Measurements from ENCODE around the gene CGN.
A peak's percentile ranks its signal among the peaks of the same experiment; 100 is the strongest.

CGN gene

GRCh38 chr1:151539321-151540020 is 28.3 kb downstream of the CGN start:
- peaks cover 0 to 36% of the 10 kb centered on the region in 2 experiments; a peak in 1 of 3 replicates for H3K36me3 ChIP-seq (ENCODE audit: control insufficient read depth in 2 of 2, insufficient read depth in 1 of 2, low read length in 2 of 2)
- CTCF ChIA-PET: interaction anchor here (0.5 to 4.1 kb wide), 7 partner anchors 16 to 519 kb away, joined by 3 to 20 read pairs (median 3); no protein-coding TSS in a partner anchor
- H3K27ac ChIP-seq (ENCODE audit: extremely low read depth, low read depth, low read length): peak overlapping the region; percentile 74
- POLR2A ChIA-PET: interaction anchor here (0.5 to 3.0 kb wide), 44 partner anchors 10 to 570 kb away, joined by 3 to 53 read pairs (median 5); partner anchors contain the start of genes CELF3, CGN, MRPL9 and PI4KB
- peak overlapping the region; percentile 84 for H3K4me3 ChIP-seq (ENCODE audit: low read depth, low read length)
- no peaks in the 10 kb centered on the region for H3K9me3 ChIP-seq (ENCODE audit: control insufficient read depth, insufficient read depth, low read depth, low read length)
- H3K4me1 ChIP-seq (ENCODE audit: control insufficient read depth, insufficient read depth, low read length): peaks cover 12% of the 10 kb centered on the region; the same call in 1 of the 2 replicates
- TF ChIP-seq GLIS1 (tag by site-specific recombination; IDR thresholded peaks at IDR 0.05) (peak; percentile 27; the same call in 1 of the 2 replicates), ZNF404 (tag by site-specific recombination; IDR thresholded peaks at IDR 0.05) (no peak), ZNF626 (tag by site-specific recombination; IDR thresholded peaks at IDR 0.05) (no peak), ZNF398 (tag by site-specific recombination; IDR thresholded peaks at IDR 0.05) (no peak), BCL11A (tag by site-specific recombination; IDR thresholded peaks at IDR 0.05; ENCODE audit: low read depth) (peak; percentile 27; the same call in 1 of the 2 replicates), ZNF350 (tag by site-specific recombination; IDR thresholded peaks at IDR 0.05) (no peak), KLF17 (tag by site-specific recombination; IDR thresholded peaks at IDR 0.05) (no peak), ZNF560 (tag by site-specific recombination; IDR thresholded peaks at IDR 0.05; ENCODE audit: borderline replicate concordance) (no peak), ZNF169 (tag by site-specific recombination; IDR thresholded peaks at IDR 0.05) (no peak), ZSCAN30 (tag by site-specific recombination; IDR thresholded peaks at IDR 0.05) (peak; percentile 52; the same call in 1 of the 2 replicates), ZNF366 (tag by site-specific recombination; conservative IDR thresholded peaks at IDR 0.05) (peak; percentile 63; the same call in 1 of the 2 replicates), FEZF1 (tag by site-specific recombination; IDR thresholded peaks at IDR 0.05) (peak; percentile 79), ZNF416 (tag by site-specific recombination; IDR thresholded peaks at IDR 0.05) (no peak), REPIN1 (tag by site-specific recombination; IDR thresholded peaks at IDR 0.05; ENCODE audit: low read depth) (no peak), ZNF335 (tag by site-specific recombination; conservative IDR thresholded peaks at IDR 0.05) (peak; percentile 57; the same call in 1 of the 2 replicates), KLF7 (tag by site-specific recombination; IDR thresholded peaks at IDR 0.05; ENCODE audit: borderline replicate concordance) (peak; percentile 9; the same call in 1 of the 2 replicates), ZNF843 (tag by site-specific recombination; IDR thresholded peaks at IDR 0.05) (no peak), ZNF600 (tag by site-specific recombination; IDR thresholded peaks at IDR 0.05) (peak; percentile 84), ZNF394 (tag by site-specific recombination; IDR thresholded peaks at IDR 0.05; ENCODE audit: borderline replicate concordance) (peak; percentile 38; the same call in 1 of the 2 replicates), ZNF624 (tag by site-specific recombination; IDR thresholded peaks at IDR 0.05) (no peak), ZNF248 (tag by site-specific recombination; IDR thresholded peaks at IDR 0.05) (no peak), ZNF561 (tag by site-specific recombination; IDR thresholded peaks at IDR 0.05; ENCODE audit: borderline replicate concordance) (peak; percentile 84), ZBTB20 (tag by site-specific recombination; IDR thresholded peaks at IDR 0.05) (peak; percentile 36; the same call in 1 of the 2 replicates), ZNF148 (tag by site-specific recombination; IDR thresholded peaks at IDR 0.05; ENCODE audit: borderline replicate concordance) (no peak), IKZF3 (tag by site-specific recombination; IDR thresholded peaks at IDR 0.05) (peak; percentile 92), ZNF776 (tag by site-specific recombination; IDR thresholded peaks at IDR 0.05; ENCODE audit: borderline replicate concordance) (no peak), SALL2 (tag by site-specific recombination; IDR thresholded peaks at IDR 0.05; ENCODE audit: borderline replicate concordance) (no peak)
- TF ChIP-seq, protein P1, sequence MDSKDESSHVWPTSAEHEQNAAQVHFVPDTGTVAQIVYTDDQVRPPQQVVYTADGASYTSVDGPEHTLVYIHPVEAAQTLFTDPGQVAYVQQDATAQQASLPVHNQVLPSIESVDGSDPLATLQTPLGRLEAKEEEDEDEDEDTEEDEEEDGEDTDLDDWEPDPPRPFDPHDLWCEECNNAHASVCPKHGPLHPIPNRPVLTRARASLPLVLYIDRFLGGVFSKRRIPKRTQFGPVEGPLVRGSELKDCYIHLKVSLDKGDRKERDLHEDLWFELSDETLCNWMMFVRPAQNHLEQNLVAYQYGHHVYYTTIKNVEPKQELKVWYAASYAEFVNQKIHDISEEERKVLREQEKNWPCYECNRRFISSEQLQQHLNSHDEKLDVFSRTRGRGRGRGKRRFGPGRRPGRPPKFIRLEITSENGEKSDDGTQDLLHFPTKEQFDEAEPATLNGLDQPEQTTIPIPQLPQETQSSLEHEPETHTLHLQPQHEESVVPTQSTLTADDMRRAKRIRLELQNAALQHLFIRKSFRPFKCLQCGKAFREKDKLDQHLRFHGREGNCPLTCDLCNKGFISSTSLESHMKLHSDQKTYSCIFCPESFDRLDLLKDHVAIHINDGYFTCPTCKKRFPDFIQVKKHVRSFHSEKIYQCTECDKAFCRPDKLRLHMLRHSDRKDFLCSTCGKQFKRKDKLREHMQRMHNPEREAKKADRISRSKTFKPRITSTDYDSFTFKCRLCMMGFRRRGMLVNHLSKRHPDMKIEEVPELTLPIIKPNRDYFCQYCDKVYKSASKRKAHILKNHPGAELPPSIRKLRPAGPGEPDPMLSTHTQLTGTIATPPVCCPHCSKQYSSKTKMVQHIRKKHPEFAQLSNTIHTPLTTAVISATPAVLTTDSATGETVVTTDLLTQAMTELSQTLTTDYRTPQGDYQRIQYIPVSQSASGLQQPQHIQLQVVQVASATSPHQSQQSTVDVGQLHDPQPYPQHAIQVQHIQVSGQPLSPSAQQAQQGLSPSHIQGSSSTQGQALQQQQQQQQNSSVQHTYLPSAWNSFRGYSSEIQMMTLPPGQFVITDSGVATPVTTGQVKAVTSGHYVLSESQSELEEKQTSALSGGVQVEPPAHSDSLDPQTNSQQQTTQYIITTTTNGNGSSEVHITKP (tag by site-specific recombination; IDR thresholded peaks at IDR 0.05): no peak; the same call in 1 of the 2 replicates

Measured in HEK293 (cell line).